Vagina (tissue), 2 donors: ENCODE measurements around the gene CCL28.

ENCODE experiments used
- CTCF ChIP-seq, 3 experiments: fragments of 450-650 bp in 2 of 3; fragments of 200-600 bp in 1 of 3; sonication (generic) in 1 of 3; IDR thresholded peaks; one replicate each; pipeline ENCODE4 v1.5.1; 2017 to 2019; ENCODE audit warnings: antibody characterized with exemption in 3 of 3, mild to moderate bottlenecking in 2 of 3, moderate library complexity in 2 of 3
- POLR2A ChIP-seq, 2 donors: fragments of 450-650 bp; IDR thresholded peaks; one replicate each; pipeline ENCODE4 v1.6.1; 2017; ENCODE audit warnings: antibody characterized with exemption in 2 of 2, mild to moderate bottlenecking in 2 of 2, moderate library complexity in 2 of 2
- POLR2AphosphoS5 ChIP-seq, 2 donors: sonication (generic); formaldehyde crosslinking; IDR thresholded peaks; one replicate each; pipeline ENCODE4 v1.9.0; 2017; ENCODE audit warnings: antibody characterized with exemption in 2 of 2, mild to moderate bottlenecking in 2 of 2, low read depth in 1 of 2; ENCODE audit not compliant: insufficient read depth in 1 of 2

GRCh38 chr5:43389679-43390329 is 22.4 kb downstream of the CCL28 start:
- peak; percentile 59 to 62 (median 61) for TF ChIP-seq CTCF (IDR thresholded peaks at IDR 0.05)
- no peak for TF ChIP-seq POLR2A (IDR thresholded peaks at IDR 0.05)
- TF ChIP-seq POLR2AphosphoS5 (IDR thresholded peaks at IDR 0.05; ENCODE audit: insufficient read depth in 1 of 2, low read depth in 1 of 2), result peak in 1 of 2 donors; percentile 89
